Measurements from ENCODE around the gene SYDE2.
"Not testable (repeated sequence)": the region's sequence is repeated elsewhere in the genome, so short reads cannot be mapped to it uniquely, and the experiment has no call there.

SYDE2 gene

DNA sequence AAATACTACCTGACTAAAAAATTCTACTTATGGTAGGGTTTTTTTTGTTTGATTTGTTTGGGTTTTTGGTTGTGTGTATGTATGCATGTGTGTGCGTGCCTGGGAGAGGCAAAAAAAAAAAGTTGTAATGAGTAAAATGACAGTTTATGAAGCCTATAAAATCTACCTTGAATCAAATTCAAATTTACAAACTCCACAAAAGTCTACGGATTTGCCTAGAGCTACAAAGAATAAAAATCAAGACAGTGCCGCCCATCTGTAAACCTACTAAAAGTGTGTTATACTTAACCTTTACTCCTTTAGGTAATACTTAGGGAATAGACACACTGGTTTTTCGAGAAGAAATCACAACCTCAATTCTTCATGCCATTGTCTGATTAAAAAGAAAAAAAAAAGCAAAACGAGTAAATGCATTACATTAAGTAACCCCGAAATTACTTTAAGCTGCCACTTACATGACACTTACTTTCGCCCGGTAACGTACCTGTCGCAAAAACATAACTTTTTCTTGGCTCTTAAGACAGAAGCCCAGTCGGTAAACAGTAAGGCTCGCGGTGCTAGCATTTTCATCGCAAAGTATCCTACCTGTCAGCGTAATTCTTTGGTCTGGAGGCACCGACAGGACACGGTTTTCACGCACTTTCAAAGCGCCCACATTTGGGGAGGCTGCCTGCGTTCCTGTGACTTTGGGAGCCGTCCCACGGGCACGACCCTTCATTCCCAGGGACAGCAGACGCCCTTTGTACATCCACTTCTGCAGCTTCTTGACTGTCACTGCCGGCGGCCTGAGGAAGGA lies 951 bp downstream of the SYDE2 start:
- TF ChIP-seq, protein P1, sequence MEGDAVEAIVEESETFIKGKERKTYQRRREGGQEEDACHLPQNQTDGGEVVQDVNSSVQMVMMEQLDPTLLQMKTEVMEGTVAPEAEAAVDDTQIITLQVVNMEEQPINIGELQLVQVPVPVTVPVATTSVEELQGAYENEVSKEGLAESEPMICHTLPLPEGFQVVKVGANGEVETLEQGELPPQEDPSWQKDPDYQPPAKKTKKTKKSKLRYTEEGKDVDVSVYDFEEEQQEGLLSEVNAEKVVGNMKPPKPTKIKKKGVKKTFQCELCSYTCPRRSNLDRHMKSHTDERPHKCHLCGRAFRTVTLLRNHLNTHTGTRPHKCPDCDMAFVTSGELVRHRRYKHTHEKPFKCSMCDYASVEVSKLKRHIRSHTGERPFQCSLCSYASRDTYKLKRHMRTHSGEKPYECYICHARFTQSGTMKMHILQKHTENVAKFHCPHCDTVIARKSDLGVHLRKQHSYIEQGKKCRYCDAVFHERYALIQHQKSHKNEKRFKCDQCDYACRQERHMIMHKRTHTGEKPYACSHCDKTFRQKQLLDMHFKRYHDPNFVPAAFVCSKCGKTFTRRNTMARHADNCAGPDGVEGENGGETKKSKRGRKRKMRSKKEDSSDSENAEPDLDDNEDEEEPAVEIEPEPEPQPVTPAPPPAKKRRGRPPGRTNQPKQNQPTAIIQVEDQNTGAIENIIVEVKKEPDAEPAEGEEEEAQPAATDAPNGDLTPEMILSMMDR (IDR thresholded peaks at IDR 0.05): no peak
- H3K27ac ChIP-seq: peak overlapping the region; percentile 96
- H3K9me3 ChIP-seq: no peaks in the 10 kb centered on the region
- no peaks in the 10 kb centered on the region for H3K36me3 ChIP-seq
- peak; percentile 20 to 70 for DNase-seq
- no peaks in the 10 kb centered on the region for H3K27me3 ChIP-seq
- H3K4me1 ChIP-seq: peaks cover 0 to 55% (median 7%) of the 10 kb centered on the region in 4 donors
- H3K4me3 ChIP-seq: peak overlapping the region; percentile 70 to 92
- intact Hi-C loops (cut with DNase I; ENCODE audit: low total_unique reads): loop anchor here (5.0 kb wide), 1 partner anchor 57 kb away; the partner anchor contains the start of gene C1orf52

DNA sequence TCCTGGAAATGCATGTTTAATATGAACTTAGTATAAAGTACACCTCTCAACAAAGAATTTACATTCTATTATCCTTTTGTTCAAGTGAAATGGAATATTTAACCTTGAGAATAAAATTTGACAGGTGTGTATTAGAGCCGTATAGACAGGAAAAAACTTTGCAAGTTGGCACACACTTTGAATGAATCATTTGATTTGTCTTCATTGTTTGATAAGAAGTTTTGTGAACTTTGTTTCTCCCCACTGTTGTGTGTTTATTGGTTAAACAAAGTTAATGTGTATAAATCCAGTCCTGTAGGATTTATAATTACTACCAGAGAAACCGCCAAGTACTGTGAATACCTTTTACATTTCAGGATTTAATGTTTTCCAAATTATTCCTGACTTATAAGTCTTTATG lies 2.0 kb downstream of the SYDE2 start:
- intact Hi-C loops (cut with DNase I; ENCODE audit: low total_unique reads): no loop called here
- Histone ChIP-seq H3K27ac (peak overlapping the region in 1 of 2 donors; percentile 96), H3K36me3 (no peaks in the 10 kb centered on the region), H3K4me1 (peaks cover 0 to 52% (median 7%) of the 10 kb centered on the region in 4 donors), H3K27me3 (no peaks in the 10 kb centered on the region), H3K4me3 (peak overlapping the region in 1 of 2 donors; percentile 70), H3K9me3 (no peaks in the 10 kb centered on the region)
- TF ChIP-seq, protein P1 (IDR thresholded peaks at IDR 0.05): no peak
- no peak for DNase-seq

GRCh38 chr1:85196358-85196757 lies 4.5 kb downstream of the SYDE2 start:
- peak overlapping the region in 1 of 2 donors; percentile 45 for H3K27ac ChIP-seq
- no peak overlapping the region for H3K4me3 ChIP-seq
- H3K9me3 ChIP-seq: no peaks in the 10 kb centered on the region
- peaks cover 0 to 39% (median 8%) of the 10 kb centered on the region in 4 donors for H3K4me1 ChIP-seq
- no peaks in the 10 kb centered on the region for H3K36me3 ChIP-seq
- H3K27me3 ChIP-seq: no peaks in the 10 kb centered on the region
- DNase-seq: no peak
- TF ChIP-seq, protein P1 (IDR thresholded peaks at IDR 0.05): no peak
- intact Hi-C loops (cut with DNase I; ENCODE audit: low total_unique reads): no loop called here

- TF ChIP-seq, protein P1 (IDR thresholded peaks at IDR 0.05): no peak
- intact Hi-C loops (cut with DNase I; ENCODE audit: low total_unique reads): no loop called here
- DNase-seq: no peak
- Histone ChIP-seq H3K27ac (peak overlapping the region; percentile 17 to 45), H3K27me3 (no peaks in the 10 kb centered on the region), H3K4me3 (no peak overlapping the region), H3K4me1 (peaks cover 0 to 44% (median 8%) of the 10 kb centered on the region in 4 donors), H3K9me3 (no peaks in the 10 kb centered on the region), H3K36me3 (no peaks in the 10 kb centered on the region)
These were observed 5.1 kb downstream of the SYDE2 start for GRCh38 chr1:85195703-85196102.

- DNase-seq; intact Hi-C loops (cut with DNase I; ENCODE audit: low total_unique reads); H3K4me3 ChIP-seq: not testable (repeated sequence)
These were observed 8.7 kb downstream of the SYDE2 start for GRCh38 chr1:85192129-85192528.

DNA sequence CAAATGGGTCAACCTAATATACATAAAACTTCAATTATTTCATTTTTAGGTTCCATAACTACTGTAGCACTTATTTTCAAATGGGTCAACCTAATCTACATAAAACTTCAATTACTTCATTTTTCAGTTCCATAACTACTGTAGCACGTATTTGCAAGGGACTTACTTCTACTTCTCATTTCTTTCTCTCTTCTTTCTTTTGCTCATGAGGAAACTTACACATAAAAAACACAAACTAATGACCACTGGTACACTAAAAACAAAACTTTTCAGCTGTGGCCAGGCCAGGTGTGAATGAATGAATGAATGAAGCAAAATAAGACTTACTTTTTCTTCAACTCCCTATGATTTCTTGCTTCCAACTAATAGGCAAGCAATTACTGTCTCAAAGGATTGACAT lies 11.7 kb downstream of the SYDE2 start:
- Histone ChIP-seq H3K27ac (no peak overlapping the region), H3K4me3 (no peak overlapping the region), H3K27me3 (no peaks in the 10 kb centered on the region), H3K9me3 (no peaks in the 10 kb centered on the region), H3K4me1 (peaks cover 0 to 12% (median 2%) of the 10 kb centered on the region in 4 donors), H3K36me3 (peaks cover 0 to 17% (median 14%) of the 10 kb centered on the region in 3 donors)
- DNase-seq: no peak
- intact Hi-C loops (cut with DNase I; ENCODE audit: low total_unique reads): no loop called here
- TF ChIP-seq, protein P1 (IDR thresholded peaks at IDR 0.05): no peak

More at GRCh38 chr1:85192129-85192528, 8.7 kb downstream of the SYDE2 start:
- not testable (repeated sequence) for H3K27ac ChIP-seq, H3K9me3 ChIP-seq, H3K27me3 ChIP-seq
- Histone ChIP-seq H3K4me1 (peaks cover 0 to 25% (median 8%) of the 10 kb centered on the region in 4 donors), H3K36me3 (peaks cover 0 to 17% (median 14%) of the 10 kb centered on the region in 3 donors)
